Neural cell (in vitro differentiated cells): Measurements from ENCODE around the gene GLIS2.

Experiments
- EZH2 ChIP-seq: fragments of 200-600, 300-800 bp; shearing (Covaris generic), sonication (generic); IDR thresholded peaks from 2 replicates; pipeline ENCODE4 v1.6.1; 2014; ENCODE audit warnings: antibody characterized with exemption, low read length, borderline replicate concordance, mild to moderate bottlenecking; ENCODE audit not compliant: insufficient read depth, poor library complexity, severe bottlenecking
- POLR2AphosphoS5 ChIP-seq: IDR thresholded peaks from 2 replicates; pipeline ENCODE4 v1.6.1; 2012
- RAD21 ChIP-seq: fragments of 450-650 bp; conservative IDR thresholded peaks from 2 replicates; pipeline ENCODE4 v1.6.1; 2014; ENCODE audit warnings: antibody characterized with exemption, mild to moderate bottlenecking, moderate library complexity
- SMC3 ChIP-seq: fragments of 450-650 bp; conservative IDR thresholded peaks from 2 replicates; pipeline ENCODE4 v1.6.1; 2014; ENCODE audit warnings: antibody characterized with exemption, mild to moderate bottlenecking, moderate library complexity; ENCODE audit not compliant: poor library complexity
- TF ChIP-seq, protein P1 (sequence below): fragments of 450-650 bp; IDR thresholded peaks from 2 replicates; pipeline ENCODE4 v1.5.1; 2014; ENCODE audit warnings: antibody characterized with exemption, mild to moderate bottlenecking, moderate library complexity; ENCODE audit not compliant: poor library complexity, severe bottlenecking
- TF ChIP-seq, protein P2 (sequence below): IDR thresholded peaks from 2 replicates; pipeline ENCODE4 v1.6.1; 2012; ENCODE audit warnings: borderline replicate concordance

DNA sequence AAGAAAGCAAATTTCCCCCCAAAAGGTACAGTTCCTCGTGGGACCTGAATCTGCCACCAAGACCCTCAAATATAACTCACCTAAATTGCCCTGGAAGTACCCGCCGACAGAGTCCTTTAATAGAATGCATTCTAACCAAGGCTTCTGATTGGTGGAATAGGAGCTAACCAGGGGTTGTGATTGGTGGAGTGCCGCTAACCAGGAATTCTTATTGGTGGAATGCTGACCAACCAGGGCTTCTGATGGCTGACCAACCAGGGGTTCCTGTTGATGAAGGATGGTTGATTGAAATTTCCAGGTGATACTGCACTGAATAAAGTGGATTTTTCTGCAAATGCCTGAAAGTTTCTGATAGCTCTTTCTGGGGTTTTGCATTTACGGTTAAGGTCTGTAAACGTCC is 49.5 kb upstream of the GLIS2 start:
- TF ChIP-seq, protein P1, sequence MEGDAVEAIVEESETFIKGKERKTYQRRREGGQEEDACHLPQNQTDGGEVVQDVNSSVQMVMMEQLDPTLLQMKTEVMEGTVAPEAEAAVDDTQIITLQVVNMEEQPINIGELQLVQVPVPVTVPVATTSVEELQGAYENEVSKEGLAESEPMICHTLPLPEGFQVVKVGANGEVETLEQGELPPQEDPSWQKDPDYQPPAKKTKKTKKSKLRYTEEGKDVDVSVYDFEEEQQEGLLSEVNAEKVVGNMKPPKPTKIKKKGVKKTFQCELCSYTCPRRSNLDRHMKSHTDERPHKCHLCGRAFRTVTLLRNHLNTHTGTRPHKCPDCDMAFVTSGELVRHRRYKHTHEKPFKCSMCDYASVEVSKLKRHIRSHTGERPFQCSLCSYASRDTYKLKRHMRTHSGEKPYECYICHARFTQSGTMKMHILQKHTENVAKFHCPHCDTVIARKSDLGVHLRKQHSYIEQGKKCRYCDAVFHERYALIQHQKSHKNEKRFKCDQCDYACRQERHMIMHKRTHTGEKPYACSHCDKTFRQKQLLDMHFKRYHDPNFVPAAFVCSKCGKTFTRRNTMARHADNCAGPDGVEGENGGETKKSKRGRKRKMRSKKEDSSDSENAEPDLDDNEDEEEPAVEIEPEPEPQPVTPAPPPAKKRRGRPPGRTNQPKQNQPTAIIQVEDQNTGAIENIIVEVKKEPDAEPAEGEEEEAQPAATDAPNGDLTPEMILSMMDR: no peak
- TF ChIP-seq, protein P2, sequence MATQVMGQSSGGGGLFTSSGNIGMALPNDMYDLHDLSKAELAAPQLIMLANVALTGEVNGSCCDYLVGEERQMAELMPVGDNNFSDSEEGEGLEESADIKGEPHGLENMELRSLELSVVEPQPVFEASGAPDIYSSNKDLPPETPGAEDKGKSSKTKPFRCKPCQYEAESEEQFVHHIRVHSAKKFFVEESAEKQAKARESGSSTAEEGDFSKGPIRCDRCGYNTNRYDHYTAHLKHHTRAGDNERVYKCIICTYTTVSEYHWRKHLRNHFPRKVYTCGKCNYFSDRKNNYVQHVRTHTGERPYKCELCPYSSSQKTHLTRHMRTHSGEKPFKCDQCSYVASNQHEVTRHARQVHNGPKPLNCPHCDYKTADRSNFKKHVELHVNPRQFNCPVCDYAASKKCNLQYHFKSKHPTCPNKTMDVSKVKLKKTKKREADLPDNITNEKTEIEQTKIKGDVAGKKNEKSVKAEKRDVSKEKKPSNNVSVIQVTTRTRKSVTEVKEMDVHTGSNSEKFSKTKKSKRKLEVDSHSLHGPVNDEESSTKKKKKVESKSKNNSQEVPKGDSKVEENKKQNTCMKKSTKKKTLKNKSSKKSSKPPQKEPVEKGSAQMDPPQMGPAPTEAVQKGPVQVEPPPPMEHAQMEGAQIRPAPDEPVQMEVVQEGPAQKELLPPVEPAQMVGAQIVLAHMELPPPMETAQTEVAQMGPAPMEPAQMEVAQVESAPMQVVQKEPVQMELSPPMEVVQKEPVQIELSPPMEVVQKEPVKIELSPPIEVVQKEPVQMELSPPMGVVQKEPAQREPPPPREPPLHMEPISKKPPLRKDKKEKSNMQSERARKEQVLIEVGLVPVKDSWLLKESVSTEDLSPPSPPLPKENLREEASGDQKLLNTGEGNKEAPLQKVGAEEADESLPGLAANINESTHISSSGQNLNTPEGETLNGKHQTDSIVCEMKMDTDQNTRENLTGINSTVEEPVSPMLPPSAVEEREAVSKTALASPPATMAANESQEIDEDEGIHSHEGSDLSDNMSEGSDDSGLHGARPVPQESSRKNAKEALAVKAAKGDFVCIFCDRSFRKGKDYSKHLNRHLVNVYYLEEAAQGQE: no peak
- TF ChIP-seq EZH2: no peak
- TF ChIP-seq RAD21: no peak
- no peak for TF ChIP-seq POLR2AphosphoS5
- TF ChIP-seq SMC3: no peak
